Lower leg skin (tissue), 3 donors: ENCODE data around the gene RSPO1.

ENCODE experiments used
- CTCF ChIP-seq, 3 donors: fragments of 450-650 bp; IDR thresholded peaks; one replicate each; pipeline ENCODE4 v1.5.1; 2016; ENCODE audit warnings: antibody characterized with exemption in 3 of 3, mild to moderate bottlenecking in 3 of 3, moderate library complexity in 2 of 3
- POLR2A ChIP-seq, 2 donors: fragments of 450-650 bp; IDR thresholded peaks; one replicate each; pipeline ENCODE4 v1.6.1; 2016 to 2017; ENCODE audit warnings: antibody characterized with exemption in 2 of 2, mild to moderate bottlenecking in 1 of 2, moderate library complexity in 1 of 2

- TF ChIP-seq CTCF (IDR thresholded peaks at IDR 0.05) (no peak), POLR2A (IDR thresholded peaks at IDR 0.05) (no peak)
These were observed 20.6 kb downstream of the RSPO1 start for GRCh38 chr1:37614105-37614504.
